HG02623 (cell line): ENCODE results near the gene SLC4A3.

Experiments
- ATAC-seq: cut with Tn5 transposase; IDR thresholded peaks from one replicate; pipeline ENCODE4 v1.9.1; 2021; ENCODE audit warnings: moderate library complexity; ENCODE audit not compliant: unreplicated experiment

Gene SLC4A3

GRCh38 chr2:219627103-219628100, at the start of gene SLC4A3:
Gene SLC4A3, plus strand, starts transcription at chr2:219627630. Its CDS starts 363 bp downstream, at chr2:219627993.
- no peak for ATAC-seq

- no peak for ATAC-seq
These were observed 48.4 kb upstream of the SLC4A3 start for GRCh38 chr2:219578811-219579613.

- no peak for ATAC-seq
These were observed 46.1 kb upstream of the SLC4A3 start for GRCh38 chr2:219581346-219581745.

DNA sequence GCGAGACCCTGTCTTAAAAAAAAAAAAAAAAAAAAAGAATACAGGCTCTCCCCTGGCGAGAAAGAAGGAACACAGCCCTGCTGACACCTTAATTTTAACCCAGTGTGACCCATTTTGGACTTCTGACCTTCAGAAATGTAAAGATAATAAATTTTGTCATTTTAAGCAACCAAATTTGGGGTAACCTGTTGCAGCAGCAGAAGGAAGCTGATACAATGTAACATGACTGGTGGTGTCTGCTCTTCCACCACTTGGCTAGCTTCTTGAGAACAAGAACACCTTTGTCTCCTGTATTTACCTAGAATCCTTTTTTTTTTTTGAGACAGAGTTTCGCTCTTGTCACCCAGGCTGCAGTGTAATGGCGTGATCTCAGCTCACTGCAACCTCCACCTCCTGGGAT, 36.3 kb upstream of the SLC4A3 start:
- no peak for ATAC-seq

DNA sequence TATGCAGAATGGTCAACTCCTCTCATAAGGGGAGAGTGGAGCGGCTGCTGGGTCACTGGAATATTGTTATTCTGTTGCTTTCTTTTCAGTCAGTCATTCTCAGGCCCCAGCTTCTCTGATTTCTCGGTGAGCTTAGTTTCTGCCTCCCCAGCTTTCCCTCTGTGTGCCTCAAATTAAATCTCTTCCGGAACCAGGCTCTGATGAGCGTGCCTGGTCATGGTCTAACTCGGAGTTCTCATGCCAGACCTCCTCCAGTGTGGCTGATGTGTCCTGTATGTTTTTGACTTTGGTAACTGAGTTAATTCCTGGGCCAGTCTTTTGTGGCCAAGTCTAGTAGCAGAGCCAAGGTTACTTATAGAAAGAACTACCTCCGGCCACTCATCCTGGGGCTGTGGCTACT, 34.7 kb upstream of the SLC4A3 start:
- no peak for ATAC-seq

- no peak for ATAC-seq
These were observed 34.3 kb upstream of the SLC4A3 start for GRCh38 chr2:219593154-219593553.

- ATAC-seq: no peak
These were observed 32.2 kb upstream of the SLC4A3 start for GRCh38 chr2:219595256-219595655.

DNA sequence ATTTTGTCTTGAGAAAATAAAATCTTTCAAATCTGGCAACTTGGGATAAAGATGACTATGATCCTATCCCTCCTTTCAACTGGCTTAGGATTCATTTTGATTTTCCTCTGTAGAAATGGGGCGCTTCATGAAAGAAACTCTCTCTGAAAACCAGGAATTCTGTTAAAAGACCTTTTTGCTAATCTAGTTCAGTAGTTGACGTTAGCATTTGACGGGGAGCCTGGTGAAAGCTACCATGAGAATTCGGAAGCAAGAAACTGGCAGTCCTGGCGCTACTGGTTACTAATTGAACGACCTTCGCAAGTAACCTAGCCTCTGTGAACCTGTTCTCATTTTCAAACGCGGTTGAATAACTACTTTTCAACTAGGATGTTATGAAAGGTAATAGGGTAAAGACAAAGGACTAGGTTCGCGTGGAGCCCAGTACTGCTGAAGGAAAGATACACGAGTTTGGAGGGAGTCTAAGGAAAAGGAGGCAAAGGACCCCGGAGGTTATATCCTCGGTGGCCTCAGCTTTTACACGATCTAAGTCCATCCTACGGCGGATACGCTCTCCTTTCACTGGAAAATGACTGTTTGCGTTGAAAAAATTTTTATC, 30.4 kb upstream of the SLC4A3 start:
- ATAC-seq: no peak

DNA sequence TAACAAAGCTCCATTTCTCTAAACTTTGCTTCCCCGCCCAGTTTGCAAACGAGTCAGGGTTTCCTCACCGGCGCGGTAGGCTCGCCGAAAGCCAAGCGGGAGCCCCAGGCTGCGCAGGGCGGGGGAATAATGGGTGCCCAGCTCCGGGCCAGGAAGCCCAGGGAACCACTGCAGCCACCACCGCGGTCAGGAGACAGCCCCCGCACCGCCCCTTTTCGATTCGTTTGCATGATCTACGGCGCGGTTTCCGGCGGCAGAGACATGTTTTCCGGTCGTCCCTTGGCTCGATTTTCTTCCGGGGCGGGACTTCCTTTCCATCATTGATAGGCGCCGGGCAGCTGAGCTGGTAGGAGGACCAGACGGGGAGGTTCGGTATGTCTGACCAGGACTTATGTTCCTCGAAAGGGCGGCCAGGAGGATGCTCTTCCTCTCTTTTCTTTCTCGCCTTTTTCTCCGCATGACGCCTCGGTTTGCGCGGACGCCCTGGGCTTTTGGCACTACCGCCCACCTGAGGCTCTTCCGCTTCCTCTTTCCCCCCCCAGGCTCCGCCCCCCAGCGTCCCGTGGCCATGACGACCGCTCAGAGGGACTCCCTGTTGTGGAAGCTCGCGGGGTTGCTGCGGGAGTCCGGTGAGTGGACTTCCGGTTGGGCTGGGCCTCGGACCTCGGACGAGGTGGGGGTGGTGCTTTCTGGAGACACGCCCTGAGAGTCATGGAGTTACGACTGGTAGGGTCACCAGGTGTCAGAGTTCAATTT, 29.7 kb upstream of the SLC4A3 start, which contains the start of gene STK11IP:
Gene STK11IP, plus strand, starts transcription at position 306 of the 756 bp plus-strand sequence. Its CDS starts 263 bp downstream, at position 569.
- peak; percentile 88 for ATAC-seq

GRCh38 chr2:219598308-219599078, 28.9 kb upstream of the SLC4A3 start:
- ATAC-seq: no peak

GRCh38 chr2:219603771-219604170, 23.7 kb upstream of the SLC4A3 start:
- no peak for ATAC-seq

DNA sequence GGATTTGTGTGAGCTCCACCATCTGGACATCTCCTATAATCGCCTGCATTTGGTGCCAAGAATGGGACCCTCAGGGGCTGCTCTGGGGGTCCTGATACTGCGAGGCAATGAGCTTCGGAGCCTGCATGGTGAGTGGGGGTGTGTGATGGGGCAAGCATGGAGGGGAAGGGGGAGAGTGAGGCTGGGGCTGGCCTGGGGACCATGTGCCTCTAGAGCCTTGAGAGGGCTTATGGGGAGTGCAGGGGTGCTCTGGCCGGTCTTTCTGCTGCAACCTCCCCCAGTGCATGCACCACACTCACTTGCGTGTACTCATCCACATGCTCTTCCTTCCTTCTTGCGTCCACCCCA, 21.8 kb upstream of the SLC4A3 start:
- no peak for ATAC-seq

DNA sequence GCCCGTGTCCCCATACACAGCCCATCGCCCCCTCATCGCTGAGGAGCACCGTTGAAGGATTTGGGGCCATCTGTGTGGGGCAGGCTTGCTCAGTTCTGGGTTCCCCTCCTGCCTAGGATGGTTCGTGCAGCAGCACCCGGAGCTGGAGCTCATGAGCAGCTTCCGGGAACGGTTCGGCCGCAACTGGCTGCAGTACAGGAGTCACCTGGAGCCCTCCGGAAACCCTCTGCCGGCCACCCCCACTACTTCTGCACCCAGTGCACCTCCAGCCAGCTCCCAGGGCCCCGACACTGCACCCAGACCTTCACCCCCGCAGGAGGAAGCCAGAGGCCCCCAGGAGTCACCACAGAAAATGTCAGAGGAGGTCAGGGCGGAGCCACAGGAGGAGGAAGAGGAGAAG, 19.5 kb upstream of the SLC4A3 start:
- no peak for ATAC-seq

DNA sequence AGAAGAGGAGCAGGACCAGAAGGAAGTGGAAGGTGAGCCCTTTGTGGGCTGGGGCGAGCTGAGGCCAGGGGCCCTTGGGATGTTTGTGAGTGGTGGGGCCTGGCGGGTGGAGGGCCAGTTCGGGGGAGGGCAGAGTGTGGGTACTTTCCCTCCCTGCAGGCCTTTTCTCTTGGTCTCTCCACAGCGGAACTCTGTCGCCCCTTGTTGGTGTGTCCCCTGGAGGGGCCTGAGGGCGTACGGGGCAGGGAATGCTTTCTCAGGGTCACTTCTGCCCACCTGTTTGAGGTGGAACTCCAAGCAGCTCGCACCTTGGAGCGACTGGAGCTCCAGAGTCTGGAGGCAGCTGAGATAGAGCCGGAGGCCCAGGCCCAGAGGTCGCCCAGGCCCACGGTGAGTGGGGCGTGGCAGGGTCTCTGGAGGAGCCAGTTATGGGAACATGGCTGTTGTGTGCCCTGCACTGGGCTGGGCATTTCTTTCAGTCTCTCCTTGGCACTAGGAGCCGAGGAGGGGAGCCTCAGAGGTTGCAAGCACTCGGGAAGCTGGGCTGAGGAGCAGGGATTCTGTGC, 18.9 kb upstream of the SLC4A3 start:
- ATAC-seq: no peak

GRCh38 chr2:219609149-219609750, 18.2 kb upstream of the SLC4A3 start:
- ATAC-seq: no peak

- ATAC-seq: no peak
These were observed 16.1 kb upstream of the SLC4A3 start for GRCh38 chr2:219611306-219611705.

DNA sequence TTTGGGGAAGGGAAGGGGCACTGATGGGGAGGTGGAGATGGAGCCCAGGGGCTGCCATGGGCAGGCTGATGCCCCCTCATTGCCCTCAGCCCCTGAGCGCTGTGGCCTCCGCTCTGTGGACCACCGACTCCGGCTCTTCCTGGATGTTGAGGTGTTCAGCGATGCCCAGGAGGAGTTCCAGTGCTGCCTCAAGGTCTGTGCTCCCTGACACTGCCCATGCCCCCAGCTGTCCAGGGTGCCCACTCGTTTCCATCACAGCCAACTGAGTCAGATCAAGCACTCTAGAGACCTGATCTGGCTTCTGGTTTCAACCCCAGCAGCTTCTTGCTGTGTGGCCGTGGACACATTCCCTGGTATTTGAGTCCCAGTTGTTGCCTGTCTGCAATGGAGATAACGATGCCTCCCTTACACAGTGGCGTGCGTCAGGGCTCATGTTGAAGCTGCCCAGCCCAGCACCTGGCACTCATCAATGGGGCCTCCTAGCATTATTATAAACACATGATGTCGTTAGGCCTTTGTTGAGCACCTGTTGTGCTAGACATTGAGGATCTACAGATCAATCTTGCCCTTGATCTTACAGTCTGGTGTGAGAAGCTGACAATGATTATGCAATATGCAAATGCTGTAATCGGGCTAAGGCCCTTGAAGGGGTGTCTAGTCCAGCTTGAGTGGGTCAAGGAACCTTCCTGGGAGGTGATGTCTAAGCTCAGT, 15.4 kb upstream of the SLC4A3 start:
- ATAC-seq: no peak

DNA sequence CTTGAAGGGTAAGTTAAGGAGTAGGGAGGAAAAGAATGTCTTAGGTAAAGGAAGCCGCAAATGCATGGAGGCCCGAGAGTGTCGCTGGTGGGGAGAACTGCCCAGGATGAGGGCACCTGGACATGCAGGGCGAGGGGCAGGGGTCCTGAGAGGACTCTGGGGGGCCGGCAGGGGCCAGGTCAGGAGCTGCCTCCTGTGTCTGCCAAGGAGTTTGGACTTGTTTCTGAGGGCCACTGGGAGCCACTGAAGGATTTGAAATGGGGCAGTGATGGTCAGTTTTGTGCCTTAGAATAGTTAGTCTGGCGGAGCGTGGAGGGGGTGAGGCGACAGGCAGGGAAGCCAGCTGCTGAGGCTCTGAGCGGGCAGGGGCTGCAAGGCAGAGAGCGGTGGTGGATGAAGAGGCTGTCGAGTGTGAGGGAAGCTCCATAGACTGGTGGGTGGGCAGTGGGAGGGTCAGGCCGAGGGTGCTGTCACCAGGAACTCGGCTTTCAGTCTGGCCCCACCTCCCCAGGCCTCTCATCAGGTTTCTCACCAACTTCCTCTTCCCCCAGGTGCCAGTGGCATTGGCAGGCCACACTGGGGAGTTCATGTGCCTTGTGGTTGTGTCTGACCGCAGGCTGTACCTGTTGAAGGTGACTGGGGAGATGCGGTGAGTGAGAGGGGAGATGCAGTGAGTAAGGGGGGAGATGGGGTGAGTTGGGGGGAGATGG, 14.7 kb upstream of the SLC4A3 start:
- ATAC-seq: no peak
